HG03175 (cell line): Measurements from ENCODE around the gene RNPEPL1.

Source experiments
- ATAC-seq: cut with Tn5 transposase; IDR thresholded peaks from one replicate; pipeline ENCODE4 v1.9.1; 2021; ENCODE audit warnings: mild to moderate bottlenecking, moderate library complexity; ENCODE audit not compliant: unreplicated experiment

Gene RNPEPL1

DNA sequence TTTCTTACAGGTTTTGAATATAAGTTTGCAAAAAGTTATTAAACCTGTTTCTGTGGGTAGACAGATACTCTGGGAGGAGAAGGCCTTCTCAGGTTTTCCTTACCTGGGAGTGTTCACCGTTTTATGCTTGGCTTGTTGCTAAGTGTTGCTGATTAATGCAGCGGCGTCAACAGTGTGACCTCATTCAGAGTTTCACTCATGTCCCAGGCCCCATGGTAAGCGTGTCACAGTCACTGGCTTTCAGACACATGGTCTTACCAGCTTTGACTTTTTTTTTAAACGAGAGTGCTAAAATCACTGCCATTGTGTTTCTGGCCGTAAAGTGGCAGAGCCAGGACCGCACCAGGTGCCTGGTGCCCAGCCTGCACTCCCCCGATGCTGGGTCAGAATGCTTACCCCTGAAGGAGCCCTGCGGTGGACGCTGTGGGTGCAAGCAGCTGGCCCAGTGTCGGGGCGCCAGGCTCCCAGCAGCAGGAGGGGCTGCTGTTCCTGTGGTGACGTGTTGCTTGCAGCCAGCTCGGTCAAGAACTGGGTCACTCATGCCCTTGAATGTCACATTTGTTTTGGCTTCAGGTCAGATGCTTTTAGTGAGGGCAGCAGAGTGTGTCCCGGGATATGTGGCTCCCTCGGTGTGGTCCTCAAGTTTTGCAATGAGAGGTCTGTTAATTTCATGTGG, 21.7 kb downstream of the RNPEPL1 start:
- no peak for ATAC-seq

DNA sequence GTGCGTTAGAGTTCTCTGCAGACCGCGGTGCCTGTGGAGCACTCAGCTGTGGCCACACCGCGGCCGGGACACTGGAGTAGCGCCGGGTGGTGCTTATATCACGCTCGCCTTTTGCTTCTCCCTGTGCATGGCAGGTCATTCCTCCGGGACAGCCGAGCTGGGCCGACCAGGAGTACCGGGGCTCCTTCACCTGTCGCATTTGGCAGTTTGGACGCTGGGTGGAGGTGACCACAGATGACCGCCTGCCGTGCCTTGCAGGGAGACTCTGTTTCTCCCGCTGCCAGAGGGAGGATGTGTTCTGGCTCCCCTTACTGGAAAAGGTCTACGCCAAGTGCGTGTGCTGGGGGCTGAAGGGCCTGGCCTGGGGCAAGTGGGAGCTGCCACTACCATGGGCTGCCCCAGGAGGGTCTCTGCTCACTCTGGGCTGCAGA, 22.4 kb downstream of the RNPEPL1 start:
- no peak for ATAC-seq

DNA sequence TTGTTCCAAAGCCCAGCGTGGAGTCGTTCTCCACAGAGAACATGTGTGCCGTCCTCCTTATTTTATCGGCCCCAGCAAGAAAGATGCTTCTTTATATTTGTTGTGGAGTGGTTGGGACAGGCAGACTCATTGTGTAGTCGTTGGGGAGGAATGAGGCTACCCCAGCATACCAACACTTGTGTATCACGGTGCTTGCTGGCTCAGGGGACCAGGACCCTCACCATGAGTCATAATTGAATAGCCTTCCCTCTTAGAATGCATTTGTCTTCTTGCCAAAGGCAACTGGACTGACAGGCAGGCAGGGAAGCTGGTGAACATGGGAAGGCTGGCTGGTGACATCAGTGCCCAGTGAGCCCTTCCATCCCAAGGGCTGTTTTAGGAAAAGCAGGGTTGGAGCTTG, 22.9 kb downstream of the RNPEPL1 start:
- ATAC-seq: no peak

DNA sequence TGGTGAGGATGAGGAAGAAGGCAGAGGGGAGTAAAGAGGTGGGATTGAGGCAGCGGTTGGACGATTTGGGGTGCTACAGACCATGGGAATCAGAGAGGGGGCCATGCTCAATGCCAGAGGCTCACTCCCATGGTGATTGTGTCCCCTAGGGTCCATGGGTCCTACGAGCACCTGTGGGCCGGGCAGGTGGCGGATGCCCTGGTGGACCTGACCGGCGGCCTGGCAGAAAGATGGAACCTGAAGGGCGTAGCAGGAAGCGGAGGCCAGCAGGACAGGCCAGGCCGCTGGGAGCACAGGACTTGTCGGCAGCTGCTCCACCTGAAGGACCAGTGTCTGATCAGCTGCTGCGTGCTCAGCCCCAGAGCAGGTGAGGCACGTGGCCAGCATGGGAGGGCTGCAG, 23.5 kb downstream of the RNPEPL1 start:
- no peak for ATAC-seq

DNA sequence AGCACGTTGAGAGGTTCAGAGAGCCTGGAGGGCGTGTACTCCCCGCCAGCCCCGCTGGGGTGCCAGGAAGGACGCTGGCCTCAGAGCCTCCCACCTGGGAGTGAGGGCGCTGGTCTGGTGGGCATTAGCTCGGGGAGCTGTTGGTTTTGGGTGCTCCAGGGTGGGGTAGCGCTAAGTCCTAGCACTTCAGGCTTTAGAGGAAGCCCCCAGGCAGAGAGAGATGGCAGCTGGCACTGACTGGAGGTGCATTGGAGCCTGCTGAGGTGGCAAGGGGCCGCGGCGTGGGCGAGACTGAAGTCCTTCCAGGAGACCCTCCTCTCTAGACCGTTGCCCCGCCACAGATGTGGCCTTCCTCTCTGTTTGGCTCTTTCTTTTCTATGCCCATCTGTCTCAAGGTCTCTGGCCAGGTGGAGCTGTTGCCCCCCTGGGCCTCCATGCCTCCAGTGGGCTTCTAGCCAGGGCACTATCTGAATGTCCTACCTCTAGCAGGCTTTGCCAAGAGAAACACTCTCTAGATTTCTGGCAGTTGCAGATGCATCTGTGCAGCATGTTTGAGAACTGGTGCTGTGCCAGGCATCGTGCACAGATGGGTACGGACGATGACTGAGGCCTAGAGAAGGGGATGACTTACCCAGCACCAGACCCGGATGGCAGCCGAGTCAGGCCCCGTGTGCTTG, 24.9 kb downstream of the RNPEPL1 start:
- no peak for ATAC-seq

DNA sequence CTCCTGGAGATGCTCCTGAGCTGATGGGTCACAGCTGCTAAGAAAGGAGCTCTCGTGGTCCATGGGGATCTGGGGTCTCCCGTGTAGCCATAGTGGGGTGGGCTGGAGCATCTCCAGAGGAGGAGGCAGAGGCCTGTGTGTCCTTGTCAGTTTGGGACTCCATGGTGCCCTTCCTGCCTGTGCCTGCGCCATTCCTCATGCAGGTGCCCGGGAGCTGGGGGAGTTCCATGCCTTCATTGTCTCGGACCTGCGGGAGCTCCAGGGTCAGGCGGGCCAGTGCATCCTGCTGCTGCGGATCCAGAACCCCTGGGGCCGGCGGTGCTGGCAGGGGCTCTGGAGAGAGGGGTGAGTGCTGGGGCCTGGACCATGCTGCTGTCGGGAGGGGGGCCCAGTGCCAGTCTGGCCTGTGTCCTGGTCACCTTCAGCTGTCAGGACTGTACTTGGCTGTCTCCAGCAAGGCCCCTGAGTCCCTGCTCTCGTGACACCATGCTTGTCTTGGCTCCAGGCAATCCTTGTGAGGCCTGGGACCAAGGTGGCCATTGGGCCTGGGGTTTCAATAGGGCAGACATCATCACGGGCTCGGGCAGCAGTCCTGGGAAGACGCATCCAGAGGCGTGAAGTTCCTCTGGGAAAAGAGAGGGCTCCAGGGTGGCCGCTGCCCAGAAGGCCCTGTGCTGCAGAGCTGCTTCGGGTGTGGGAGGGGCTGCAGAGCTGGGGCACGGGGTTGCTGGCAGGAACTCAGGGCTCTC, 25.6 kb downstream of the RNPEPL1 start:
- no peak for ATAC-seq

DNA sequence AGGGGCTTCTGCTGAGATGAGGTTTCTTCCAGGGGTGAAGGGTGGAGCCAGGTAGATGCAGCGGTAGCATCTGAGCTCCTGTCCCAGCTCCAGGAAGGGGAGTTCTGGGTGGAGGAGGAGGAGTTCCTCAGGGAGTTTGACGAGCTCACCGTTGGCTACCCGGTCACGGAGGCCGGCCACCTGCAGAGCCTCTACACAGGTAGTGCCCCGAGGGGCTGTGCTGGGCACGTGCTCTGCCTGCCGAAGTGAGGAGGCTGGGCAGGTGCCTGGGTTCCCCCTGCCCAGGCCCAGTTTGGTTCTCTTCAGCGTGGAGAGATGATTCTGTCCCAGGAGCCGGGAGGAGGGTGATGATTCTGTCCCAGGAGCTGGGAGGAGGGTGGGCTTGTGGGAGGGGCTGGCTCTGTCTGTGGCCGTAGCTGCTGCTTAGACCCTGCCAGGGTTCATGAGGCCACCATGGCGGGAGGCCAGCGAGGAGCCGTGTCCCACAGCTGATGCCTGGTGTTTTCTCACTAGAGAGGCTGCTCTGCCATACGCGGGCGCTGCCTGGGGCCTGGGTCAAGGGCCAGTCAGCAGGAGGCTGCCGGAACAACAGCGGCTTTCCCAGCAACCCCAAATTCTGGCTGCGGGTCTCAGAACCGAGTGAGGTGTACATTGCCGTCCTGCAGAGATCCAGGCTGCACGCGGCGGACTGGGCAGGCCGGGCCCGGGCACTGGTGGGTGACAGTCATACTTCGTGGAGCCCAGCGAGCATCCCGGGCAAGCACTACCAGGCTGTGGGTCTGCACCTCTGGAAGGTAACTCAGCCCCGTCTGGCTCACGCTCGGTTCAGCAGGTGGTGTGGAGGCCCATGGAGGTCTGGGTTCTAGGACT, 26.5 kb downstream of the RNPEPL1 start:
- no peak for ATAC-seq

DNA sequence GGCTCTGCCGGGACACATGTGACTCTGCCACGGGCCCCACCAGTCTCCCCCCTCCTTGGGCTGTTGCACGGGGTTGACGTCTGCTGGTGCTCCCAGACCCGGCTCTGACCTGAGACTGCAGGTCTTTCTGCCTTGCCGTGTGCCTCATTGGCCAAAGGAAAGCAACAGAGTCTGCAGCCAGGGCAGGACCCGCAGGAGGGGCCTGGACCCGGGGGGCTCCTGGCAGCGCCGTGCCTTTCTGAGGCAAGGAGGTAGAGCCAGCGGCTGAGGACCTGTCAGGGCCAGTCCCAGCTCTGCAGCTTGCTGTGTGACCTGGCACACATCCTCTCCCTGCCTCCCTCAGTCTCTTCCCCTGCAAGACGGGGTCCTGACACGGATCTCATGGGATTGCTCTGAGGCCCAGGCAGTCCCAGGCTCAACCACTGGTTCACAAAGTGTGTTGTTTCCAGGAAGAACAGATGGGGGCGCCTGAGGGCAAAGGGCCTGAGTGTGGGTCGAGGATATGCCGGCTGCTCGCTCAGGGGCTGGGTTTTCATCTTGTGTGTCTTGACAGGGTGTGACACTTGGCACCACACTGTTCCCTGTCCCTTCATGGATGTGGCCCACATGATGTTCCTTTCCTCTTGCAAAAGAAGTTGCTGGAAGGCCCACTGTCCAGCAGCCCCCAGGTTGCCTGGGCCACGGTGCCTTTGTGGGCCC, 27.2 kb downstream of the RNPEPL1 start:
- no peak for ATAC-seq

DNA sequence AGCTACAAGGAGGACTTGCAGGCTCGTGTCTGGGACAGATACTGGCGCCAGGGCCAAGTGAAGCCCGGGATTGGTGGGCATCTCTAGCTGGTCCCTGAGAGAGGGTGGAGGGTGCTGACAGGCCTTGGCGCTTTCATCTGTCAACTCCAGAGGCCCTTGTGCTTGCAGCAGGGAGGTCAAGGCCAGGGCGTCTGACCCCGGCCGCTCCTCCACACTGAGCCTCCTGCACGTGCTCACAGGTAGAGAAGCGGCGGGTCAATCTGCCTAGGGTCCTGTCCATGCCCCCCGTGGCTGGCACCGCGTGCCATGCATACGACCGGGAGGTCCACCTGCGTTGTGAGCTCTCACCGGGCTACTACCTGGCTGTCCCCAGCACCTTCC, 27.8 kb downstream of the RNPEPL1 start:
- ATAC-seq: no peak

DNA sequence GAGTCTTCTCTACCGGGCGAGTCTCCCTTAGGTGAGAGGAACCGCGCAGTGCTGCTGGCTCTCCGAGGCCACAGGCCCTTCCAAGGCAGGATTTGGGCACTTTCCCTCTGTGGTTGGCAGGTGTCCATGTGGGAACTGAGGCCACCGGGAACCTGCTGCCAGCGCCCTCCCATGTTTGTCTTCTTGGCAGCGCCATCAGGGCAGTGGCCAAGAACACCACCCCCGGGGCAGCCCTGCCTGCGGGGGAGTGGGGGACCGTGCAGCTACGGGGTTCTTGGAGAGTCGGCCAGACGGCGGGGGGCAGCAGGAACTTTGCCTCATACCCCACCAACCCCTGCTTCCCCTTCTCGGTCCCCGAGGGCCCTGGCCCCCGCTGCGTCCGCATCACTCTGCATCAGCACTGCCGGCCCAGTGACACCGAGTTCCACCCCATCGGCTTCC, 28.2 kb downstream of the RNPEPL1 start:
- no peak for ATAC-seq

DNA sequence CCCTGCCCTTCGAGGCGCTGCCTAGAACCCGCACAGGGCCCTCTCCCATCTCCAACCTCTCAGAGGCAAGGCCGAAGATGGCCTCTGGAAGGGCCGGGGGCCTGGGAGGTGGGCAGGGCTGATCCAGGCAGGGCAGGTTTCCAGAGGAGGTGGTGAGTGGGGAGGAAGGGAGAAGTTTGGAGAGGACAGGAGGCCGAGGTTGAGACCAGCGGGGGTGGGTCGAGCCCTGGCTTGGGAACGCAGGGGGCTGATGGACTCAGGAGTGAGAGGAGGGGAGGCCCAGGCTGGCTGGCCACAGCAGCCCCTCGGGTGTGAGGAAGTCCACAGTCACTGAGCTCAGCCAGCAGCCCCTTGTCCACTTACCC, 28.8 kb downstream of the RNPEPL1 start:
- no peak for ATAC-seq

DNA sequence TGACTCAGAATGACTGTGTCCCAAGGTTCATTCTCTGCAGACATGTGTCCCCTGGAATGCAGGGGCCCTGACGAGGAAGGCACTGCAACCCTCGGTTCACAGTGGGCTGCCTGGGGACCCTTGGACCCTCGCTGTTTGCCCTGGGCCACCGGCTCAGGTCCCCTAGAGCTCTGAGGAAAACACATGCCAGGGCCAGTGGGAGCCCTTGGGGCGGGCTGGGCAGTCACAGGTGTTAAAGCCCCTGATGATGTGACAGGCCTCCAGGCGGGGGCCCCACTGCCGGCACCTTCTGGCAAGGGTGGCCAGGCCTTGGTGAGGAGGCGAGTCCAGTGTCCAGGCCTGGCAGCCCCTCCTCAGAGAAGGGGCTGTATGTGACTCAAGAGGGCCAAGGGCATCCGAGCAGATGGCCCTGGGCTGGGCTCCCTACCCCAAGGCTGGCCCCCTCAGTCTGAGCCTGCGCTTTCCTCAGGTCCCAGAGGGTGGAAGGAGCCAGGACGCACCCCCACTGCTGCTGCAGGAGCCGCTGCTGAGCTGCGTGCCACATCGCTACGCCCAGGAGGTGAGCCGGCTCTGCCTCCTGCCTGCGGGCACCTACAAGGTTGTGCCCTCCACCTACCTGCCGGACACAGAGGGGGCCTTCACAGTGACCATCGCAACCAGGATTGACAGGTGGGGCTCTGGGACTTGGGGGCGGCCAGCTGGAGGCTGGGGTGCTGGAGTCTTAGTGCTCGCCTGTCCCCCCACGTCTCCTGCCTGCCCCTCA, 29.3 kb downstream of the RNPEPL1 start:
- ATAC-seq: no peak

DNA sequence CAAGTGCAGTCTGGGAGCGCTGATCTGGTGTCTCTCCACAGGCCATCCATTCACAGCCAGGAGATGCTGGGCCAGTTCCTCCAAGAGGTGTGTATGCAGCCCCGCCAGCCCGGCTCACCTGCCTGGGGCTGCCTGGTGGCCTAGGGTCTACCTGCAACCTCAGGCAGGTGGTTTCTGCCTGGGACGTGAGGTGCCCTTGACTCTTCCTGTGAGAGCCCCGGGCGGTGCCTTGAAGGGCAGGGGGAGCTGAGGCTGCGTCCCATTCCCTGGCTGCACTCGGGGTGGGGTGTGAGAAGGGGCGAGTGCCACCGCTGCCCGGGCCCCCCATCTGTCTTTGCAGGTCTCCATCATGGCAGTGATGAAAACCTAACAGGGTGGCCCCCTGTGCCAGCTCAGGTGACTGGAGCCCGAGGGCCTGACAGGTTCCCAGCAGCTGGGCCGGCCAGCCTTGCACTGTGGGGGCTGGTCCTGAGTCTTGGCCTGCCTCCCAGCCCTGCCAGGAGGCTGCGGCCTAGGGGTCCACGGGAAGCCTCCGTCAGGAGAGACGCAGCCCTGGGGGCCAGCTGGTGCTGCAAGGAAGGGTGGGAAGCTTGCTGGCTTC, 30.1 kb downstream of the RNPEPL1 start:
- no peak for ATAC-seq

DNA sequence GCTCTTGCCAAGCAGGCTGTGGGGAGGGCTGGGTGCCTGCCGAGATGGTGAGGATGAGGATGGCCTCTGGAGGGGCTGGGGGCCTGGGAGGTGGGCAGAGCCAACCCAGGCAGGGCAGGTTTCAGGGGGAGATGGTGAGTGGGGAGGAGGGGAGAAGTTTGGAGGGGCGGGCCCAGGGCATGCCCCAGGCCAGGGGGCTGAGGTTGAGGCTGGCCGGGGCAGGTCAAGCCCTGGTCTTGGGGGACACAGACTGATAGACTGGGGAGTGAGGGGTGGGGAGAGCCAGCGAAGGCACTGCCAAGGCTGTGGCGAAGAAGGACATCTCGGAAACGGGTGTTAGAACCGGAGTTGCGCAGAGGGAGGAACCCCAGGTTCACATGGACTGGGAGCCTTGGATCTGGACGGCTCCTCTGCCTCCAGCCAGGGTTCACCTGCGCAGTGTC, 30.9 kb downstream of the RNPEPL1 start:
- no peak for ATAC-seq

DNA sequence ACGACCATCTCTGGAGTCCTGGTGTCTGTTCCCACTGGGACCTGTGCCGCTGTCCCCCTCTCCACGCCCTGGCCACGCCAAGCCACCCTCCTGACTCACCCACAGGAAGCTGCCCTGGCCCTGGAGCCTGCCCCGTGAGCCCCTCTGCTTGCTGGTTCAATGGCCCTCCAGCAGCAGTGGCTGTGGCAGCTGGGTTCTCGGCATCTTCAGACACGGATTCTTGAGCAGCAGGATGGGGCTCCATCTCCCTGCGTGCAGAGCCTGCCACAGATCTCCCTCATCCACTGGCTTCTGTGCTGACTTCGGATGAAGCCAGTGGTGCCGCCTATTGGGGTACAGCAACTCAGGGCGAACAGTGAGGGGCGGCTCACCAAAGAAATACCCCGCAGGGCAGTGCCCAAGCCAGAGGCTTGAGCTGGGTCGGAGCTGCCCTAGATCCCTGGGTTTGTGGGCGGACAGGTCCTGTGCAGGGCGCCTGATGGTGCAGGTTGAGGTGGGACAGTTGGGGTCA, 32.2 kb downstream of the RNPEPL1 start:
- ATAC-seq: no peak

DNA sequence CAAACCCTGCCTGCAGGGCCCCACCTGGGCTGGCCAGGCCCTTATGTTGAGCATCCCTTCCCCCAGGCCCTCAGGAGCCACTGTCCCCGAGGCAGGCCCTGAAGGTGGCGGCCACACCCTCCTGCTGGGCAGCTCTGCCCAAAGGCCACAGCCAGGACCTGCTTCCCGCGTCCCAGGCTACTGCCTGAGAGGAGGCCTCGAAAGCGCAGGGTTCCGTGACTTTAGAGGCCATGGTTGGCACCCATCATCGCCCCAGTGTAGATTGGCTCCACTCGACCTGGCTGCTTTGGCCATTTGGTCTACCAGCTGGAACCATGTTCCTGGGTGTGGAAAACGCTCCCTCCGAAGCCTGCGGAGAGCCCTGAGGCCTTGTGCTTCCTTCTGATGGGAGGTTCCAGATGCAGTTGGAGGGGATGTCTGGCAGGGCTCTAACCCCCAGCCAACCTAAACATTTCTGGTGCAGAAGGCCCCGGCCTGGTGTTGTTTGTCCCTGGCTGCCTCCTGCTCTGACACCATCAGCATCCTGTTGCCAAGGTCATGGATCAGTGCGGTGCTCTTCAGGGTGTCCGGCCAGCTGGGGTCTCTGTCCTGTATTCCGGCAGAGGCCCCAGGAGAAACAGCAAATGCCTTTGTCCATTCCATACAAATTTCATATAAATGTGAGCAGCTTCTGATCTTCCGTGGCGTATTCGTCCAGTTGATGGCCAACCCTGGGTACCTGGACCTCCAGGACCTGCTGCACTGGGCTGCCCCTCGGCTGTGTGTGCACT, 33.0 kb downstream of the RNPEPL1 start:
- ATAC-seq: no peak

DNA sequence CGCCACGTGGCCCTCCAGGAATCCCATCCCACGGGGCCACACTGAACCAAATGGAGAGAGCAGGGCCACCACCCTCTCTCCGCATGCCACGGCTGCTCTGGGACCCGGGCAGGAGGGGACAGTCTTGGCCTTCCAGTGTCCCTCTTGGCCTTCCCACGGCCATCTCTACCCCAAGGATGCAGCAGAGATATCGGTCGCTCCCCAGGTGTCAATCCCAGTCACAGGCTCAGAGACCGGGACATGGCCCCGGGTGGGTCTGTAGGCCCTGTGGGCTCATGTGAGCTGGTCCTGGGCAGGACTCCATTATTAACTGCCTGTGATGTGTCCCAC, 33.5 kb downstream of the RNPEPL1 start:
- ATAC-seq: no peak

DNA sequence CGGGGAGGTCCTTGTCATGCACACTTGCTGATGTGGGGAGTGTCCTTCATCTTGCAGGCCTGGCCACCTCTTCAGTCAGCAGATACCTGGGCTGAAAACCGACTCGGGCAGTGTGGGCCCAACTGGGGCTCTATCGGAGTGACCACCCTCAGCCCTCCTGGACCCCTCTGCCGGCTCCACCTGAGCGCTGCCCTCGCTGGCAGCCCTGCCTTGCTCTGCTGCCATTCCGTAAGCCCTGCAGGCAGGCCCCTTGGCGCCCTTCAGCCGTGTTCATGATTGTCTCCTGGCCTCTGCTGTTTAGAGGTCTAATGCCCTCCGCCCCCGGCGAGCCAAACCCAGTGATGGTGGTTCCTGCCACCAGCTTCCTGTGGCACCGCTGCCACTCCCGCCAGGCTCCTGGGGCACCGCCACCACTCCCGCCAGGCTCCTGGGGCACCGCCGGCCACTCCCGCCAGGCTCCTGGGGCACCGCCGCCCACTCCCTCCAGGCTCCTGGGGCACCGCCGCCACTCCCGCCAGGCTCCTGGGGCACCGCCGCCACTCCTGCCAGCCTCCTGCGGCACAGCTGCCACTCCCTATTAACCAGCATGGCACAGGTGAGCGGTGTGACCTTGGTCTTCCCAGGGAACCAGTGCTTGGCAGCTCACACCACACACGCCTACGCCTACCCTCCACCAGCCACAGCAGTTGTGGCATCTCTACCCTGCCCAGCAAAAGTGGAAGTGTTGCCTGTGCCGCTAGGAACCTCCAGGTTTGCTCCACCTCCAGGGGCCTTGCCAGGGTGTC, 34.2 kb downstream of the RNPEPL1 start:
- no peak for ATAC-seq
